GM12892 (cell line): ENCODE measurements around the gene LLGL1.

Source experiments
- POLR2A ChIP-seq: IDR thresholded peaks from 2 replicates; pipeline ENCODE4 v1.6.1; 2011; ENCODE audit warnings: low read depth, low read length, control low read depth
- POLR2AphosphoS5 ChIP-seq: IDR thresholded peaks from 2 replicates; pipeline ENCODE4 v1.6.1; 2011; ENCODE audit warnings: low read depth, low read length, control low read depth

DNA sequence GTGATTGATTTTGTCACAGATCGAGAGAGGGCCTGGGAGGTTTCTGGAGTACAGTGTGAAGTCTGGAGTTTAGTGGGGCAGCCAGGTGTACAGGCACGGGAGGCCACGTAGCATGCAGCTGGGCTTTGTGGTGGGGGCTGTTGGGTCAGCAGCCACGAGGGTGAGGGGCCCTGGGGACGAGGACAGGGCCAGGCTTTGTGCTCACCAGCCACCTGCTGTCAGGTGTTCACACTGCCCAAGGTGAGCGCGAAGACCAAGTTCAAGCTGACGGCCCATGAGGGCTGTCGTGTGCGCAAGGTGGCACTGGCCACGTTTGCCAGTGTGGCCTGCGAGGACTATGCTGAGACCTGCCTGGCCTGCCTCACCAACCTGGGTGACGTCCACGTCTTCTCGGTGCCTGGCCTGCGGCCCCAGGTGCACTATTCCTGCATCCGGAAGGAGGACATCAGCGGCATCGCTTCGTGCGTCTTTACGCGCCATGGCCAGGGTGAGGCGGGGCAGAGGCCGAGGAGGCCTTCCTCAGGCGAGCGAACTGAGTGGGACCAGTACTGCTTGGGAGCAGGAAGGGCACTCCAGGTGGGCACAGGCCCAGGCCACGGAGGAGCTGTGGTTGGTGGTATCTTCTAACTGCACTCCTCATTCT lies 15.9 kb downstream of the LLGL1 start:
- no peak for TF ChIP-seq POLR2A
- TF ChIP-seq POLR2AphosphoS5, result no peak
